GM18517 (cell line): ENCODE data around the gene KRTAP12-2.

ENCODE experiments used
- ATAC-seq: cut with Tn5 transposase; IDR thresholded peaks from one replicate; pipeline ENCODE4 v1.9.1; 2021; ENCODE audit warnings: mild to moderate bottlenecking, moderate library complexity; ENCODE audit not compliant: unreplicated experiment

The KRTAP12-2 gene

GRCh38 chr21:44666401-44667320, at the start of gene KRTAP12-2:
KRTAP12-2 (minus strand) TSS chr21:44666927; CDS start chr21:44666886, 41 bp downstream.
- no peak for ATAC-seq

- no peak for ATAC-seq
These were observed 48.2 kb upstream of the KRTAP12-2 start for GRCh38 chr21:44714905-44715304.

- no peak for ATAC-seq
These were observed 47.1 kb upstream of the KRTAP12-2 start for GRCh38 chr21:44713846-44714245.

- ATAC-seq: no peak
These were observed 46.4 kb upstream of the KRTAP12-2 start for GRCh38 chr21:44713130-44713529.

- ATAC-seq: no peak
These were observed 45.7 kb upstream of the KRTAP12-2 start for GRCh38 chr21:44712203-44713028.

GRCh38 chr21:44711327-44712202, 44.8 kb upstream of the KRTAP12-2 start, which contains the start of gene TSPEAR:
TSPEAR (minus strand) TSS chr21:44711572; CDS start chr21:44711514, 58 bp downstream.
- no peak for ATAC-seq

- ATAC-seq: no peak
These were observed 44.1 kb upstream of the KRTAP12-2 start for GRCh38 chr21:44710756-44711326.

GRCh38 chr21:44710294-44710665, 43.6 kb upstream of the KRTAP12-2 start:
- no peak for ATAC-seq

- no peak for ATAC-seq
These were observed 42.9 kb upstream of the KRTAP12-2 start for GRCh38 chr21:44709426-44710293.

GRCh38 chr21:44708866-44709425, 42.2 kb upstream of the KRTAP12-2 start:
- ATAC-seq: no peak

- no peak for ATAC-seq
These were observed 41.6 kb upstream of the KRTAP12-2 start for GRCh38 chr21:44708213-44708865.

GRCh38 chr21:44706706-44707581, 40.2 kb upstream of the KRTAP12-2 start:
- ATAC-seq: no peak

GRCh38 chr21:44706026-44706705, 39.4 kb upstream of the KRTAP12-2 start:
- no peak for ATAC-seq

- no peak for ATAC-seq
These were observed 37.9 kb upstream of the KRTAP12-2 start for GRCh38 chr21:44704636-44705001.

- no peak for ATAC-seq
These were observed 37.3 kb upstream of the KRTAP12-2 start for GRCh38 chr21:44703731-44704635.
